Left lobe of liver (tissue), 2 donors: Measurements from ENCODE around the gene FILIP1L. TPM values are rescaled to one million over a fixed set of nuclear protein-coding genes. Genes with fewer than 3 reads are reported as not detected.

Experiments used
- ATAC-seq: fragments of 200-7000 bp; cut with Tn5 transposase; one replicate; pipeline ENCODE4 v1.9.1; 2020; ENCODE audit warnings: mild to moderate bottlenecking, moderate library complexity
- DNase-seq: peaks from one replicate; pipeline ENCODE4 v3.0.0-alpha.2; 2020; ENCODE audit warnings: low spot score
- total RNA-seq: library from RNA; stranded (reverse); gene quantifications from one replicate; pipeline ENCODE4 v1.2.1, GENCODE V29; 2021
- donor health status: DM: no; HTN: no; CAD: no; lungs with moderate emphysema.
- donor health status: DM: no; HTN: yes; CAD: no.

FILIP1L gene
- total RNA-seq, 1 donor from 2014 or later: 0.93 TPM

- no peak for ATAC-seq
- DNase-seq: no peak
These were observed 129.6 kb downstream of the FILIP1L start for GRCh38 chr3:99984668-99985067.

DNA sequence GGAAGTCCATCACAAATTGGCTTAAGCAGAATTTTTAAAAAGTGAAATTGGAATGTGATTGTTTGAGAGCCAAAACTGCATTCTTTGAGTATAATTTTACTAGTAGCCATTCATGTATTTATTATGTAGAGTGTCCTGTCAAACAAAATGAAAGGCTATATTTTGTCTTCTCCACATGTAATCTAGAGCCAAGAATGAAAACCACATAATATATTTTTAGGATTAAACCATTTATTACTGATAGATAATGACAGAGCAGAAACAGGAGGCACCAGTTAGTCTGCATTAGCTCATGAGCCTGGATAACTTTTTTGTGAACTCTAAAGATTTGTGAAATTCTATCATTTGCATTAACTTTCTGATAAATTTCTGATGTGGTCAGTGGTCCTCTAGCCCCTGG is 130.2 kb downstream of the FILIP1L start:
- ATAC-seq (no peak), DNase-seq (no peak)

DNA sequence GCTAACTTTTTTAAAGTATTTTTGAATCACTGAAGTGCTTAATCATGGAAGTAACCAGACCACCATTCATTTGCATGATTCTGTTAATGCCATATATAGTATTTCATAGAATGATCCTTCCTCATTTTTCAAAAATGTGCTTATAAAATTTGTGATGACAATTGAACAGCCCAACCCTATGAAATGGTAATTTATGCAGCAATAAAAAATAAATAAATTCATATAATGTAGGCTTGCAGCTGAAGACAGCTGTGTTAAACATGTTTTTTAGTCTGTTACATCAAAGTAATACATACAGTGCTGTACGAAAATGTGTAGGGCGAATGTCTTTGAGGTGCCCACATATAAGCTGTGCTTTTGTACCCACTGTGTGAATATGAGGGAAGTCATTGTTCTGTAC is 131.7 kb downstream of the FILIP1L start:
- DNase-seq (no peak), ATAC-seq (no peak)

DNA sequence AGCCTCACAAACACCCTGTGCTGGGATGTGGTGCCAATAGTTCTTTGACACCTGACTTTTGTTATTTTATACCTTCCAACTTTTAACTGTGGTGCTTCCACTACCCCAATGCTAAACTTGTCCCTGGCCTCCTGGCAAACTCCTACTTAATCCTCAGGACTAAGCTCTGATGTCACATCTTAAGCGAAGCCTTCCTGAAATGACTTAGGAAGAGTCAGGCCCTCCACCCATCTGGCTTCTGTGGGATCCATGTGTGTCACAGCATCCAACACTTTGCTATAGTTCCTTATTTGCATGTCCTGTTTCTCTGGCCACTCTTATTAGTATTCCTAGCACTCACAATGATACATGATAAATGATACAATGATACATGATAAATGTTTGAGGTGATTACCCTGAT is 133.2 kb downstream of the FILIP1L start:
- ATAC-seq (no peak), DNase-seq (no peak)

GRCh38 chr3:99980606-99981005 is 133.7 kb downstream of the FILIP1L start:
- no peak for DNase-seq
- no peak for ATAC-seq

DNA sequence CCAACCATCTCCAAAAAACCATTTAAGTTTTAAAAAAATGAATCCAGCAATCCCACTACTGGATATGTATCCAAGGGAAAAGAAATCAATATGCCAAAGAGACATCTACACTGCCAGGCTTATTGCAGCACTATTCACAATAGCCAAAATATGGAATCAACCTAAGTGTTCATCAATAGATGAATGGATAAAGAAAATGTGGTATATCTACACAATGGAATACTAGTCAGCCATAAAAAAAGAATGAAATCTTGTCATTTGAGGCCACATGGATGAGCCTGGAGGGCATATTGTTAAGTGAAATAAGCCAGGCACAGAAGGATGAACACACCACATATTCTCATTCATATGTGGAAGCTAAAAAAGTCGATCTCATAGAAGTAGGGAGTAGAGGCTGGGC is 136.1 kb downstream of the FILIP1L start:
- ATAC-seq: no peak
- no peak for DNase-seq

- ATAC-seq: no peak
- no peak for DNase-seq
These were observed 137.7 kb downstream of the FILIP1L start for GRCh38 chr3:99976584-99976983.

- ATAC-seq (no peak), DNase-seq (no peak)
These were observed 139.3 kb downstream of the FILIP1L start for GRCh38 chr3:99974989-99975388.

GRCh38 chr3:99972380-99973104 is 141.8 kb downstream of the FILIP1L start:
- no peak for ATAC-seq

DNA sequence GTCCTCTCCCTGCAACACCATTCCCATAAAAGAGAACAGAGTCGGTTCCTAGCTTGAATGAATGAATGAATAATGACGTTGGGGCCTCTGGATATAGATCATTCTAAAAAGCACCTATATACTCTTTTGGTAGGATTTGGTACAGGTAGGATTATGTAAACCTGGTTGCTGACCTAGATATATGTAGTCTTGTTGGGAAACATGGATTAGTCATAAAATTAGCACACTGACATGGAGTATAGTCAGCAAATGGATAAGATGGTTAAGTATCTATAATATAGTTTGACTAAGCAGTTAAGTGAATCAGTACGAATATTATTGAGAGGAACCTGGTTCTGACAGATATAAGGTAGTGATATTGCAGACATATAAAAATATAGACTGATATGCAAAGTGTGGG is 142.5 kb downstream of the FILIP1L start:
- no peak for ATAC-seq
- no peak for DNase-seq

More at GRCh38 chr3:99972380-99973104, 141.8 kb downstream of the FILIP1L start:
- no peak for DNase-seq

DNA sequence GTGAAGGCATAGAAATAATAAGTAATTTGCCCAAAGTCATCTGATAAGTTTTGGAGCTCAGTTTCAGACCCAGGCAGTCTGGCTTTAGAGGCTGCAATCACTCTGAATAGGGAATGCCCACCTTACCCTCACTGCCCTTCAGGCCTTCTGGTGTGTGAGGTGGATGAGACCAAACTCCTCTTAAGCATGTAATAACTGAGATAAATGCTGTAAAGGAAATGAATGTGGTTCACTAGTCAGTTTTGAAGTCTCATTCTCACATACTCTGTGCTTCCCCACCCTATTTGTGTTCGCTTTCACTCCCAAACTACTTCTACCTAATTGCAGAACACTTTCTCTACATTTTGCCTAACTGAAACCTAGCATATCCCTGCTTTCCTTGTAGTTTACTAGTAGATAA is 144.1 kb downstream of the FILIP1L start:
- ATAC-seq (no peak), DNase-seq (no peak)

- DNase-seq (no peak), ATAC-seq (peak; percentile 39)
These were observed 145.2 kb downstream of the FILIP1L start for GRCh38 chr3:99969136-99969535.

DNA sequence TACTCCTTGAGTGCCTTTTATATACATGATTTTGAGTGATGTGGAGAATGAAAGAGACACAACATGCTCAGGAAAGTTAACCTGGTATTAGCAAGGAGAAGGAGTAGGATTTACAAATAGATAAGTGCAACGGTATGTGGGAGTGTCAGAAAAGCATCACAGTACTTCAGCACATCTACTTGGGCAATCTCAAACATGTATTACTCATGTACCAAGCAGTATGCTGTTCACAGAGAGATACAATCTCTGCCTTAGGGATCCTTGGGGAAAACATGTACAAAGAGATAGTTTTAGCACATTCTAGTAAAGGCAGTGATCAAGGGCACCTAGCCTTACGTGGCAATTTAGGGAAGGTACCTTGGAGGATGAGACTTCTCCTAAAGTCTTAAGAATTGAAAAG is 146.5 kb downstream of the FILIP1L start:
- DNase-seq (no peak), ATAC-seq (no peak)

- DNase-seq: no peak
- no peak for ATAC-seq
These were observed 147.5 kb downstream of the FILIP1L start for GRCh38 chr3:99966662-99967416.

- no peak for ATAC-seq
- DNase-seq: no peak
These were observed 148.5 kb downstream of the FILIP1L start for GRCh38 chr3:99965681-99966408.

DNA sequence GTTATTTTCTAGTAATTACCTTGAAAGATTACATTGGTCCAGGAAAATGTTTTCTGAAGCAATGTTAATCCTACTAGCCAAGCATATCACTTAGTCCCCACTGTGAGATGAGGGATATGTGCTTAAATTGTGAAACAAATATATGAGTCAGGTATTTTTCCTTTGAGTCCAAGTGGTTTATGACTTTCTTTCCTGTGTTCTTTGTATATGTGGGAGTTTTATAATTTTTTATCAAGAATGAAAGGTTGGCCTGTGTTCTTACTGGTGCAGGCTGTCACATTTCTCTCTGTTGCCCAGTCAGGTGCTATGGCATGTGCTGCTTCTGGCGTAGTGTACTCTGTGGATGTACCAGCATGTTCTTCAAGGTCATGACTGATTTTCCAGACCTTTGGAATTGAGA is 149.2 kb downstream of the FILIP1L start:
- no peak for ATAC-seq
- DNase-seq: no peak

GRCh38 chr3:99962703-99963102 is 151.6 kb downstream of the FILIP1L start:
- DNase-seq: no peak
- ATAC-seq: no peak

DNA sequence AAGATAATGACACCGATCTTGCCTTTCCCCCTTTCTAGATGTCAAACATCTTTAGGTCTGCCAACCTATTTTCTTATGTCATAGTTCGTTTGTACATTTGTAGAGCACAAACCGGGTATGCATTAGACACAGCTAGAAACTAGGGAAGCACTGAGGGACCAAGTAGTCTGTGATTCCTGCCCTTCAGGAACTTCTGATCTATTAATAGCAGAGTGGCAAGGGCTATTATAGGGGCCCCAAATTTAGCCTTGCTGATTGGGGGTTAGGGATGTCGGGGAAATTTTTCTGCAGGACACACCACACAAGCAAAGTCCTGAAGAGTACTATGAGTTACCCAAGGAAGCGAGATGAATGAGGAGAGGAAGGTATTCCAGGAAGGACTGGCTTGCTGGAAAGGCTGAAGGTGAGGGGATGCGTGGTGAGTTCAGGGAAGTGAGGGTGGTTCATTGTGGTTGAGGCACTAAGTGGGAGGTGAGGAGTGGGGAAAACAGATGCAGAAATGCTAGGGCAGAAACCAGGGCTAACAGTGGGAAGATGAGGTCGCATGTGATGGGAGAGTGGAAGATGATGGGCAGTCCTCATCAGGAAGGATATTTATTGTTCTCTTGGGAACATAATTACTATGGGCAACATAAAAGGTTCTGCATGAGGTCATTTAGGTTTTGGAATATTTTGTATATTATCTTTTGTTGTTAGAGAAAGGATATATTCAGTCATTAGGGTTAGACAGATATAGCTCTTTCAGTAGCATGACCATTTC is 152.4 kb downstream of the FILIP1L start:
- no peak for ATAC-seq
- DNase-seq: no peak

GRCh38 chr3:99960941-99961340 is 153.4 kb downstream of the FILIP1L start:
- no peak for DNase-seq
- no peak for ATAC-seq

GRCh38 chr3:99960123-99960878 is 154.0 kb downstream of the FILIP1L start:
- ATAC-seq (no peak), DNase-seq (no peak)
